ENCODE measurements around the gene ATXN7.

Gene ATXN7

GRCh38 chr3:63872135-63872924, 8.7 kb downstream of the ATXN7 start:
- DNase-seq (ENCODE audit: low spot score), result no peak
- in situ Hi-C loops (cut with MboI; ENCODE audit: low pct_unique_long_range_greater_than_20kb, low sequenced_read_pairs, unreplicated experiment), result no loop called here
- TF ChIP-seq, protein P1, sequence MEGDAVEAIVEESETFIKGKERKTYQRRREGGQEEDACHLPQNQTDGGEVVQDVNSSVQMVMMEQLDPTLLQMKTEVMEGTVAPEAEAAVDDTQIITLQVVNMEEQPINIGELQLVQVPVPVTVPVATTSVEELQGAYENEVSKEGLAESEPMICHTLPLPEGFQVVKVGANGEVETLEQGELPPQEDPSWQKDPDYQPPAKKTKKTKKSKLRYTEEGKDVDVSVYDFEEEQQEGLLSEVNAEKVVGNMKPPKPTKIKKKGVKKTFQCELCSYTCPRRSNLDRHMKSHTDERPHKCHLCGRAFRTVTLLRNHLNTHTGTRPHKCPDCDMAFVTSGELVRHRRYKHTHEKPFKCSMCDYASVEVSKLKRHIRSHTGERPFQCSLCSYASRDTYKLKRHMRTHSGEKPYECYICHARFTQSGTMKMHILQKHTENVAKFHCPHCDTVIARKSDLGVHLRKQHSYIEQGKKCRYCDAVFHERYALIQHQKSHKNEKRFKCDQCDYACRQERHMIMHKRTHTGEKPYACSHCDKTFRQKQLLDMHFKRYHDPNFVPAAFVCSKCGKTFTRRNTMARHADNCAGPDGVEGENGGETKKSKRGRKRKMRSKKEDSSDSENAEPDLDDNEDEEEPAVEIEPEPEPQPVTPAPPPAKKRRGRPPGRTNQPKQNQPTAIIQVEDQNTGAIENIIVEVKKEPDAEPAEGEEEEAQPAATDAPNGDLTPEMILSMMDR (IDR thresholded peaks at IDR 0.05; ENCODE audit: extremely low read depth, insufficient read depth, missing control alignments), result no peak

DNA sequence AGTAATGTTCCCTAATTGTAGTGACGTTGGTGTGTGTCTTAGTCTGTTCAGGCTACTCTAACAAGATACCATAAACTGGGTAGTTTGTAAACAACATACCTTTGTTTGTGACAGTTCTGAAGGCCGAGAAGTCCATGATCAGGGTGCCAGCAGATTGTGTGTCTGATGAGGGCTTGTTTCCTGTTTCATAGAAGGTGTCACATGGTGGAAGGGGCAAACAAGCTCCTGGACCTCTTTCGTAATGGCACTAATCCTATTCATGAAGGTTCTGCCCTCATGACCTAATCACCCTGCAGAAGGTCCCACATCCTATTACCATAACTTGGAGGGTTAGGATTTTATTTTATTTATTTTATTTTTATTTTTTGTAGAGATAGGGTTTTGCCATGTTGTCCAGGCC, 11.1 kb downstream of the ATXN7 start:
- in situ Hi-C loops (cut with MboI; ENCODE audit: low pct_unique_long_range_greater_than_20kb, low sequenced_read_pairs, unreplicated experiment), result no loop called here
- TF ChIP-seq, protein P1 (IDR thresholded peaks at IDR 0.05; ENCODE audit: extremely low read depth, insufficient read depth, missing control alignments), result no peak
- no peak for DNase-seq (ENCODE audit: low spot score)

GRCh38 chr3:63875510-63875909, 11.8 kb downstream of the ATXN7 start:
- no peak for DNase-seq (ENCODE audit: low spot score)
- TF ChIP-seq, protein P1 (IDR thresholded peaks at IDR 0.05; ENCODE audit: extremely low read depth, insufficient read depth, missing control alignments), result no peak
- in situ Hi-C loops (cut with MboI; ENCODE audit: low pct_unique_long_range_greater_than_20kb, low sequenced_read_pairs, unreplicated experiment), result no loop called here

DNA sequence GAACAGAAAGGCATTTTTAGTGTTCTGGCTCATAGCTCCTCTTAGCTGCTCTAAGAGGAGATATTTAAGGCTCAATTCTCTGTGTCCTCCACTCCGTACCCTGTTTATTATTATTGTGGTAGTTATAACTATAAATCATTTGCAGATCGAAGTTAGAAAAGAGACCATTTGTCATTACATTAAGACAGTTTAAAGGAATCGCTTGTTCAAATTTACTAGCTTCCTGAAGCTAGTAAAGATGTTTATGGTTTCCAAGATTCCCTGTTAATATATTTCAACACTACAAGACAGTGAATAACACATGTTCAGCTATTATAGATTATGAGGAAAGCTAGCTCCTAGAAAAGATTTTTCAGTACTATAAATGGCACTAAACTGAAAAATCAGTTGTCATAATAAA, 12.6 kb downstream of the ATXN7 start:
- in situ Hi-C loops (cut with MboI; ENCODE audit: low pct_unique_long_range_greater_than_20kb, low sequenced_read_pairs, unreplicated experiment), result no loop called here
- no peak for DNase-seq (ENCODE audit: low spot score)
- TF ChIP-seq, protein P1 (IDR thresholded peaks at IDR 0.05; ENCODE audit: extremely low read depth, insufficient read depth, missing control alignments), result no peak

DNA sequence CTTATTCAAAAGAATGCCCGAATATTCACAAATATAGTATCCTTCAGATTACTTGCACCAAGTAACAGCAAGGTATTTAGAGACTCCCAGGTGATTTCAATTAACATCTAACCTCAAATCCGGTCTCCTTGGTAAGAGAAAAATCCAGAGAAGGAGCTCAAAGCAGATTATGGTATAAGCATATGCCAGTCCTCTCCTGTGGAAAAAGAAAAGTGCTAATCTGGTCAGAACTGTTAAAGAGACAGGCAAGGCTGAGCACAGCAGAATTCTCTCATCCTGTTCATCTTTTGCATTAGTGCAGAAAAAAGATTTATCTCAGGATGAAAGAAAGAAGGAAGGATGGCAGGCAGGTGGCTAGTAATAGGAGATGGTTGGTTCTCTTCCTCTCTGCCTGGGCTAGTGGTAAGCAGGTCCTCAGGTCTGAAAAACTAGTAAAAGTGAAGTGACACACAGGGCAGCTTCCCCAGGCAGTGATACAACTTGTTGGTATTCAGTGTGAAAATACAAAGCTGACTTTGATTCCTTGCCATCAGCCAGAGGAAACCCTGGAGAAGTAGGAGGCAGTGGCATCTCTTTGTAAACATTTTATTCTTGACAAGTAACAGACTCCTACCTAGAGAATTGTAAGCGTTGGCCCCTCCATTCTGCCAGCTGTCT, 14.2 kb downstream of the ATXN7 start:
- in situ Hi-C loops (cut with MboI; ENCODE audit: low pct_unique_long_range_greater_than_20kb, low sequenced_read_pairs, unreplicated experiment), result no loop called here

DNA sequence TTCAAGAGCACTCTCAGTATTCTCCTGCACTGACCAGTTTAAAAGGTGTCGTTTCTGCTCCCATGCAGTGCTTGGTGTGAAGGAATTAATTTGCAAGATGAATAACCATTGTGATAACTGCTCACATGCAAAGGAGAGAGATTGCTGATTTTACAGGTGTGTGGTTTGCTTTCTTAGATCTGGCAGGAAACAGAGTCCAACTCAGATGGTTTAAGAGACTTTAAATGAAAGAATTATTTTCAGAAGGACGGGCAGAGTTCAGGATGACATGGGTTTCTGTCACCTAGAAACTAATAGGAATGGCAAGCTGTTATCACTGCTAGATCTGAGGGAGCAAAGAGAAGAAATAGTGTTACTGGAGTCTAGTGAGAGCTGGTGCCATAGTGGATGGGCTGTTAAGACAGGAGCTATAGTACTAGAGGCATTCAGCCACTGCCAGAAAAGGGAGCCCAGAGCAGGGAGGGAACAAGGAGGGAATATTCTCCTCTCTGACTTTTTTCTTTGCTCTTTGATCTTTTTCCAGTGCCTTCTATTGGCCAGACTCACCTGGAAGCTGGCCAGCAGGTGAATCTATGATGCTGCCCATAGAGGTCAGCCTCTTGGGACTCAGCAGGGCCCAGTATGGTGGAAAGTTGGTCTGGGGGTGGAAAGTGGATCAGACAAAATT, 14.9 kb downstream of the ATXN7 start:
- in situ Hi-C loops (cut with MboI; ENCODE audit: low pct_unique_long_range_greater_than_20kb, low sequenced_read_pairs, unreplicated experiment), result no loop called here
- TF ChIP-seq, protein P1 (IDR thresholded peaks at IDR 0.05; ENCODE audit: extremely low read depth, insufficient read depth, missing control alignments), result no peak
- no peak for DNase-seq (ENCODE audit: low spot score)

More for the DNA sequence above, 14.2 kb downstream of the ATXN7 start:
- no peak for DNase-seq (ENCODE audit: low spot score)
- TF ChIP-seq, protein P1 (IDR thresholded peaks at IDR 0.05; ENCODE audit: extremely low read depth, insufficient read depth, missing control alignments), result no peak

All from GM13977 (cell line).